BLaER1 (cell line): Measurements from ENCODE around the gene USP53.
A peak's percentile ranks its signal among the peaks of the same experiment; 100 is the strongest.
"Not testable (repeated sequence)": the region's sequence is repeated elsewhere in the genome, so short reads cannot be mapped to it uniquely, and the experiment has no call there.

Source experiments
- H3K27ac ChIP-seq: shearing (Covaris generic); formaldehyde crosslinking; 2 replicates; pipeline ENCODE4 v1.8.1; 2022
- H3K27me3 ChIP-seq: shearing (Covaris generic); formaldehyde crosslinking; 2 replicates; pipeline ENCODE4 v1.8.1; 2022
- H3K36me3 ChIP-seq: shearing (Covaris generic); formaldehyde crosslinking; 2 replicates; pipeline ENCODE4 v1.8.1; 2022
- H3K4me1 ChIP-seq: shearing (Covaris generic); formaldehyde crosslinking; 2 replicates; pipeline ENCODE4 v1.8.1; 2022
- H3K4me2 ChIP-seq: shearing (Covaris generic); formaldehyde crosslinking; 2 replicates; pipeline ENCODE4 v1.8.1; 2022
- H3K4me3 ChIP-seq: shearing (Covaris generic); formaldehyde crosslinking; 2 replicates; pipeline ENCODE4 v1.8.1; 2022
- H3K9ac ChIP-seq: shearing (Covaris generic); formaldehyde crosslinking; 2 replicates; pipeline ENCODE4 v1.8.1; 2022
- H3K9me3 ChIP-seq: shearing (Covaris generic); formaldehyde crosslinking; 2 replicates; pipeline ENCODE4 v1.8.1; 2022
- H4K20me1 ChIP-seq: shearing (Covaris generic); formaldehyde crosslinking; 2 replicates; pipeline ENCODE4 v1.8.1; 2022
- Cebpa-rat ChIP-seq: shearing (Covaris generic); IDR thresholded peaks from 2 replicates; pipeline ENCODE4 v1.8.1; 2022

USP53 gene

DNA sequence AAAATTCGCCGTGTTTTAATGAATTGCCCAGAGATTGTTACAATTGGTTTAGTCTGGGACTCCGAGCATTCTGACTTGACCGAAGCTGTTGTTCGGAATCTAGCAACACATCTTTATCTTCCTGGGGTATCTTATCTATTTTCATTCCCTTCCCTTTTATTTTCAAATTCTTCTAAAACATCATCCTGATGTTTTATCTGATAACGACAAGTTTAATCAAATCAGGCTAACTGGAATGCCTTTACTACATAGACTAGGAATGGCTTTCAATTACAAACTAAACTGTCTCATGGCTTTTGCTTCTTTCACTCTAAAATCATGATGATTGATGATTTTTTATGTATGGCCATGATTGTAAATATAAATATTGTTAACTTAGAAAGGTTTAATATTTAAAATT lies 48.0 kb downstream of the USP53 start:
- no peak for TF ChIP-seq Cebpa-rat
- Histone ChIP-seq H3K9ac (no peak overlapping the region), H3K27ac (no peak overlapping the region), H3K27me3 (no peaks in the 10 kb centered on the region), H3K9me3 (no peaks in the 10 kb centered on the region), H4K20me1 (no peaks in the 10 kb centered on the region), H3K4me3 (no peak overlapping the region), H3K4me1 (no peaks in the 10 kb centered on the region), H3K4me2 (no peak overlapping the region), H3K36me3 (peaks cover 53% of the 10 kb centered on the region)

DNA sequence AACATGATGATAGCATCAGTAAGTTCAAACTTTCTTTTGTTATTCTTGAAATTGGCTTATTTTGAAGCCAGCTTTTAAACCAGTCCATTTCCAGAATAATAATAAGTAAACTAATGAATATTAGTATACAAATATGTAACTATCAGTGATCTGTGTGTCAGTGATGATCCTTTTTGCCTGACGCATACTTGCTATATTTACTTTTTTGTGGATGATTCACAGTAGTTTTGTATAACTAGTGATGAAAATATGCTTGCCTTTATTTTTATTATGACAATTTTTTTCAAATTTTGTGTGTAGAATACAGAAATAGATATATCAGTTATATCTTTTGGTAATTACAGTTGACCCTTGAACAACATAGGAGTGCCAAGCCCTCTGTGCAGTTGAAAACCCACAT lies 49.5 kb downstream of the USP53 start:
- no peak overlapping the region for H3K4me3 ChIP-seq
- H3K27ac ChIP-seq: no peak overlapping the region
- H3K27me3 ChIP-seq: no peaks in the 10 kb centered on the region
- no peak overlapping the region for H3K9ac ChIP-seq
- H4K20me1 ChIP-seq: no peaks in the 10 kb centered on the region
- H3K4me2 ChIP-seq: no peak overlapping the region
- peaks cover 48% of the 10 kb centered on the region for H3K36me3 ChIP-seq
- no peak for TF ChIP-seq Cebpa-rat
- H3K4me1 ChIP-seq: no peaks in the 10 kb centered on the region
- H3K9me3 ChIP-seq: no peaks in the 10 kb centered on the region

DNA sequence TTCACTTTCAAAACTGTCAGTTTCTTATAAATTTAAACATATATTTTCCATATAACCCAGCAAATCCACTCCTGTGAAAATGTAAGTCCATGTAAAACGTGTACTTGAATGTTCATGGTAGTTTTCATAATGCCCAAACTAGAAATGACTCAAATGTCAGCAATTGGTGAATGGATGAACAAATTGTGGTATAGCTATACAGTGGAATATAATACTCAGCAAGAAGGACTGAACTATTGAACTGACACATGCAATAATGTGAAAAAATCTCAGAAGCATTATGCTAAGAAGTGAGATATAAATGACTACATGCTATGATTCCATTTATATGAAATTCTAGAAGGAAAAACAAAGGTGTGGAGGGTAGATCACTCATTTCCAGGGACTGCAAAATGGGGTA lies 52.2 kb downstream of the USP53 start:
- no peaks in the 10 kb centered on the region for H3K9me3 ChIP-seq
- H4K20me1 ChIP-seq: no peaks in the 10 kb centered on the region
- no peak overlapping the region for H3K4me3 ChIP-seq
- TF ChIP-seq Cebpa-rat: no peak
- no peak overlapping the region for H3K27ac ChIP-seq
- H3K4me1 ChIP-seq: no peaks in the 10 kb centered on the region
- H3K9ac ChIP-seq: no peak overlapping the region
- no peaks in the 10 kb centered on the region for H3K27me3 ChIP-seq
- no peak overlapping the region for H3K4me2 ChIP-seq
- H3K36me3 ChIP-seq: peaks cover 34% of the 10 kb centered on the region

DNA sequence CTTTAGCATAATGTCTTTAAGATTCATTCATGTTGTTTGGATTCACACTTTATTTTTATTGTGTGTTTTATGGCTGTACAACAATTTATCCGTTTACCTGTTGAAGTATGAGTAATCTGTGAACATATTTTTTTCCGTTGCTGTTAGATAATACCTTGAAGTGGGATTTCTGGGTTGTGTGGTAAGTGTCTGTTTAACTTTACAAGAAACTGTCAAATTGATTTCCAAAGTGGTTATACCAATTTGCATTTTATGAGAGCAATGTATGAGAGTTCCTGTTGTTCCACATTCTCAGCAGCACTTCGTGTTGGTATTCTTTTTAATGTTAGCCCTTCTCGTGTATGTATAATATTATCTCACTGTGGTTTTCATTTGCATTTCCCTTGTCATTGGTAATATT lies 53.6 kb downstream of the USP53 start:
- Histone ChIP-seq H3K4me2 (no peak overlapping the region), H3K9me3 (no peaks in the 10 kb centered on the region), H3K4me1 (no peaks in the 10 kb centered on the region), H3K27me3 (no peaks in the 10 kb centered on the region), H3K27ac (no peak overlapping the region), H3K4me3 (no peak overlapping the region), H3K9ac (no peak overlapping the region), H4K20me1 (no peaks in the 10 kb centered on the region), H3K36me3 (peaks cover 25% of the 10 kb centered on the region)
- TF ChIP-seq Cebpa-rat: no peak

DNA sequence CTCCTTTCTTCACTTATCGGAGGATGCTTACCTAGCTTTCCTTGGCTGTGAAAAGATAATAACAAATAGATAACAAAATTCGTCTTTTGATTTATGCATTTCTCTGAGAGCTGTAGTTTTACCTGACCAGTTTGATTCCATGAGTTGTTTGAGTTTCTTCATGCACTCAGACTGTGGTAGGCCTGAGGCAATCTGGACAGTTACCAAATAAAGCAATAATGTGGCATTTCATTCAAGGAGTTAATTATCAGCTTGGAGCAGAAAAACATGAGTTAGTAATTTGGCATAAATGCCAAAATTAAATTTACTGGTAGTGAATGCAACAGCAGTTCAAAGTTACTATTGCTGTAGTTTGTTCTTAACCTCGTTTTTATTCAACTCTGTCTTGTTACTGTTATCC lies 56.0 kb downstream of the USP53 start:
- H3K4me3 ChIP-seq: no peak overlapping the region
- peaks cover 27% of the 10 kb centered on the region for H3K36me3 ChIP-seq
- no peaks in the 10 kb centered on the region for H3K4me1 ChIP-seq
- H3K27me3 ChIP-seq: no peaks in the 10 kb centered on the region
- no peak overlapping the region for H3K27ac ChIP-seq
- no peak for TF ChIP-seq Cebpa-rat
- no peak overlapping the region for H3K4me2 ChIP-seq
- no peaks in the 10 kb centered on the region for H4K20me1 ChIP-seq
- H3K9me3 ChIP-seq: no peaks in the 10 kb centered on the region
- no peak overlapping the region for H3K9ac ChIP-seq

DNA sequence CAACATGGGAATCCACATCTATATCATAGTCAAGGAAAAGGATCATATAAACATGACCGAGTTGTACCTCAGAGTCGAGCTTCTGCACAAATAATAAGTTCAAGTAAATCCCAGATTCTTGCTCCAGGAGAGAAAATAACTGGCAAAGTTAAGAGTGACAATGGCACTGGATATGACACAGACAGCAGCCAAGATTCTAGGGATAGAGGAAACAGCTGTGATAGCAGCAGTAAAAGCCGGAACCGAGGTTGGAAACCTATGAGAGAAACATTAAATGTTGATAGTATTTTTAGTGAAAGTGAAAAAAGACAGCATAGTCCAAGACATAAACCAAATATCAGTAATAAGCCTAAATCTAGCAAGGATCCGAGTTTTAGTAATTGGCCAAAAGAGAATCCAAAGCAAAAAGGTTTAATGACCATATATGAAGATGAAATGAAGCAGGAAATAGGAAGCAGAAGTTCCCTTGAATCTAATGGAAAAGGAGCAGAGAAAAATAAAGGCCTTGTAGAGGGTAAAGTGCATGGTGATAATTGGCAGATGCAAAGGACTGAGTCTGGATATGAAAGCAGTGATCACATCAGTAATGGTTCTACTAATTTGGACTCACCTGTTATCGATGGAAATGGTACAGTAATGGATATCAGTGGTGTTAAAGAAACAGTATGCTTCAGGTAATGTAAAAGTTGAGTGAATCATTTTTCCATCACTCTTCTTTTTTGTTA lies 59.0 kb downstream of the USP53 start:
- Histone ChIP-seq H3K4me2 (no peak overlapping the region), H3K4me1 (no peaks in the 10 kb centered on the region), H3K9ac (no peak overlapping the region), H3K27me3 (no peaks in the 10 kb centered on the region), H3K9me3 (no peaks in the 10 kb centered on the region), H3K27ac (no peak overlapping the region), H3K36me3 (peaks cover 7% of the 10 kb centered on the region), H4K20me1 (no peaks in the 10 kb centered on the region), H3K4me3 (no peak overlapping the region)
- no peak for TF ChIP-seq Cebpa-rat

DNA sequence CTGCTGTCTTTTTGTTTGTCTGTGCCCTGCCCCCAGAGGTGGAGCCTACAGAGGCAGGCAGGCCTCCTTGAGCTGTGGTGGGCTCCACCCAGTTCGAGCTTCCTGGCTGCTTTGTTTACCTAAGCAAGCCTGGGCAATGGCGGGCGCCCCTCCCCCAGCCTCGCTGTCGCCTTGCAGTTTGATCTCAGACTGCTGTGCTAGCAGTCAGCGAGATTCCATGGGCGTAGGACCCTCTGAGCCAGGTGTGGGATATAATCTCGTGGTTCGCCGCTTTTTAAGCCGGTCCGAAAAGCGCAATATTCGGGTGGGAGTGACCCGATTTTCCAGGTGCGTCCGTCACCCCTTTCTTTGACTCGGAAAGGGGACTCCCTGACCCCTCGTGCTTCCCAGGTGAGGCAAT lies 67.0 kb downstream of the USP53 start:
- H3K4me2 ChIP-seq, H3K9ac ChIP-seq, H3K27ac ChIP-seq, H3K4me3 ChIP-seq, H3K27me3 ChIP-seq, H3K4me1 ChIP-seq, H4K20me1 ChIP-seq, H3K9me3 ChIP-seq: not testable (repeated sequence)
- peaks cover 11% of the 10 kb centered on the region; the same call in 1 of the 2 replicates for H3K36me3 ChIP-seq

DNA sequence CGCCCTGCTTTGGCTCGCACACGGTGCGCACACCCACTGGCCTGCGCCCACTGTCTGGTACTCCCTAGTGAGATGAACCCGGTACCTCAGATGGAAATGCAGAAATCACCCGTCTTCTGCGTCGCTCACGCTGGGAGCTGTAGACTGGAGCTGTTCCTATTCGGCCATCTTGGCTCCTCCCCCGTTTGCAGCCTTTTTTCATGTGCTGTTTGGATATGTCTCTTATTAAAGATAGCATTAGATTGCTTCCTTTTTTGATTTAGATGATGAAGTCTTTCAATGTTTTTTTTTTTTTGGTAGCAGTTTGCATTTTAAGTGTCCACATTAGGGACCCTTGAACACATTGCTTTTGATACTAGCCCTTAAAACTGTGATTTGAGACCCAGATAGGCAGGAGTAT lies 67.4 kb downstream of the USP53 start:
- not testable (repeated sequence) for H4K20me1 ChIP-seq, H3K9me3 ChIP-seq, H3K4me2 ChIP-seq, H3K4me3 ChIP-seq, H3K9ac ChIP-seq, H3K27ac ChIP-seq, H3K27me3 ChIP-seq, H3K4me1 ChIP-seq
- peaks cover 11% of the 10 kb centered on the region; the same call in 1 of the 2 replicates for H3K36me3 ChIP-seq

DNA sequence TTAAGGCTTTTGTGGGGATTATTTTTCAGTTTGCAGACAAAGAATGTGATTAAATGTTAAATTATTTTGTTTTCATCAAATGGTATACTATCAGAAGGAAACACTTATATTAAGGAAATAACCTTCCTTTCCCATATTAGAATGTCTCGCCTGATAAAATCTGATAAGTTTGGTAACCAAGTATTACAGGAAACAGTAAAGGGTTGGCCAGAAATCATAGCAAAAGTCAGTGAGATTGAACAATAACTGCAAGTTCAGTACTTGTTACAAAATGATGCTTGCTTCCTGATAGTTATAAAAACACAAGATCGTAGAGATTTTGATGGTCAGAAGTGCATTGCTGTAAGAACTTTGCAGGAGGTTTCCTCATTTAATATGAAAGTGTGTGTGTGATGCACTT lies 68.9 kb downstream of the USP53 start:
- Histone ChIP-seq H4K20me1 (no peaks in the 10 kb centered on the region), H3K4me3 (no peak overlapping the region), H3K27me3 (no peaks in the 10 kb centered on the region), H3K36me3 (peaks cover 11% of the 10 kb centered on the region; the same call in 1 of the 2 replicates), H3K27ac (no peak overlapping the region), H3K9me3 (no peaks in the 10 kb centered on the region), H3K4me2 (no peak overlapping the region), H3K9ac (no peak overlapping the region), H3K4me1 (no peaks in the 10 kb centered on the region)
- TF ChIP-seq Cebpa-rat: no peak

DNA sequence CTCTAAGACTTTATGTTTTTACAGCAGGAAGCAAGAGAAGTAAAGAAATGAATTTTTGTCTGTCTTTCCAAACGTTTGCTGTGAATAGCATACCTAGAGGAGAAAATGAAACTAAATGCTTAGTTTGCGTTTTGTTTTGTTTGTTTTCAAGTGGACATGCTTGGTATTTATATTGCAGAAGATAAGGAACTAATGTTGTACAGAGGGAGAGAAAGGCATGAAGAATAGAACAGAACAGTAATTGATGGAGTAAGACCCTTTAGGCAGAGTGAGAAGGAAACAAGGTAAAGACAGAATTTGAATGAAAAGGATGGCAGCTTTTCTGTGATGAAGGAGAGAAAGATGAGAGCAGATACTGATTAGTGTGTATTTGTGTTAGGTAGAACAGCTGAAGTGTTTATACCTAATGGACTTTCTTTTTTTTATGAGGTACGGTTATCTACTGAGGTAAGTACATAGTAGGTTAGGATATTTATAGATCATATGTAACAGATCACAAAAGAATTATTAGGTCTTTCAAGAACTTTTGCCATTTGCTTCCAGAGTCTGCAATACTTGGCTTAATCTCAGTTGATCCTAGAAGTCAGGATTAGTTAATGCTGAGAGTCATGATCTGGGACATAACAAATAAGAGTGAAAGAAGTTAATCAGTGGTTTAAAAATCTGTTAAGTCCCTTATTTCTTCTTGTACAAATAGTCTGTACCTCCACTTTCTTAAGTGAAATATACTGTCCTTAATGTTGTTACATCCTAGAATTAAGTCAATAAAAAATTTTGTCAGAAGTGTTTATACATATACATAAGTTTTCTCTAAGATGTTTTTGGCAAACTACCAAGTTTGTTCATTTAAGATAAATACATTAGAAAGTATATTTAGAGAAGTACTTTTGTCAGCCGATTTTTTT lies 72.6 kb downstream of the USP53 start:
- no peak overlapping the region for H3K4me3 ChIP-seq
- no peak overlapping the region for H3K27ac ChIP-seq
- TF ChIP-seq Cebpa-rat: no peak
- H3K36me3 ChIP-seq: 0 out of 2 replicates have a peak, but pooled peaks cover 6% of the 10 kb centered on the region
- peak overlapping the region; percentile 42 for H3K4me2 ChIP-seq
- H4K20me1 ChIP-seq: no peaks in the 10 kb centered on the region
- no peaks in the 10 kb centered on the region for H3K4me1 ChIP-seq
- H3K27me3 ChIP-seq: no peaks in the 10 kb centered on the region
- H3K9ac ChIP-seq: no peak overlapping the region; the same call in 1 of the 2 replicates
- H3K9me3 ChIP-seq: no peaks in the 10 kb centered on the region
